HCT116 (cell line): Measurements from ENCODE around the gene CACNA1C. TPM values are rescaled to one million over a fixed set of nuclear protein-coding genes. Genes with fewer than 3 reads are reported as not detected.

Experiments
- ATAC-seq: fragments of 200-7000 bp; cut with Tn5 transposase; 2 replicates; pipeline ENCODE4 v1.9.1; 2020; ENCODE audit warnings: mild to moderate bottlenecking, moderate library complexity
- BruUV-seq: library from RNA; stranded (reverse); fragments of 400-500 nt; replicated peaks from 2 replicates; lab custom pipeline; 2021; lab: Mats Ljungman, UMichigan
- CTCF ChIA-PET: fragments of 300-600 bp; sonication (Branson Sonifier 250); formaldehyde crosslinking; loops from one replicate; lab custom pipeline; 2021; ENCODE audit warnings: antibody characterized with exemption; lab: Charles Lee
- POLR2A ChIA-PET: fragments of 300-600, 350-600 bp; sonication (Branson Sonifier 250); formaldehyde crosslinking; loops from one replicate; lab custom pipeline; 2021; ENCODE audit warnings: antibody characterized with exemption; lab: Charles Lee
- RAD21 ChIA-PET, 2 experiments: fragments of 300-600 bp; sonication (Branson Sonifier 250); formaldehyde crosslinking; loops; one replicate each; lab custom pipeline; 2023; ENCODE audit warnings: low total read pairs in 2 of 2; ENCODE audit not compliant: uncharacterized antibody in 2 of 2, unreplicated experiment in 2 of 2, low non-redundant PET in 1 of 2; lab: Charles Lee
- DNase-seq: peaks from one replicate; pipeline ENCODE4 v3.0.0-alpha.2; 2010; ENCODE audit warnings: low read depth, low spot score
- H2AFZ ChIP-seq: fragments of 200-600 bp; shearing (Covaris generic), sonication (generic); 2 replicates; pipeline ENCODE4 v1.6.1; 2017; ENCODE audit warnings: low read depth, mixed run types, mixed read lengths, antibody characterized with exemption, low read length; ENCODE audit not compliant: poor library complexity, severe bottlenecking
- H3K27ac ChIP-seq: 2 replicates; pipeline ENCODE4 v1.5.1; 2012; ENCODE audit warnings: low read depth, low read length
- H3K27me3 ChIP-seq: fragments of 200-600 bp; sonication (generic); 2 replicates; pipeline ENCODE4 v1.6.1; 2016; ENCODE audit warnings: mixed run types, low read length, mixed read lengths; ENCODE audit not compliant: insufficient read depth
- H3K36me3 ChIP-seq, 2 experiments: fragments of 200-500 bp in 1 of 2; fragments of 200-600 bp in 1 of 2; sonication (Bioruptor generic) in 1 of 2; sonication (generic) in 1 of 2; 2 replicates each; pipeline versions ENCODE4 v1.5.1 to v1.6.1; 2014 to 2016; ENCODE audit warnings: low read length in 2 of 2, inconsistent platforms in 1 of 2, mixed read lengths in 1 of 2, mixed run types in 1 of 2; ENCODE audit not compliant: insufficient read depth in 2 of 2, control insufficient read depth in 1 of 2
- H3K4me1 ChIP-seq, 2 experiments: fragments of 200-600 bp in 1 of 2; sonication (generic) in 1 of 2; 2 replicates each; pipeline versions ENCODE4 v1.5.1 to v1.6.1; 2012 to 2017; ENCODE audit warnings: low read length in 2 of 2, inconsistent platforms in 1 of 2, mild to moderate bottlenecking in 1 of 2, mixed read lengths in 1 of 2, mixed run types in 1 of 2, moderate library complexity in 1 of 2; ENCODE audit not compliant: insufficient read depth in 2 of 2, control insufficient read depth in 1 of 2
- H3K4me2 ChIP-seq: fragments of 200-600 bp; sonication (generic); 2 replicates; pipeline ENCODE4 v1.6.1; 2017; ENCODE audit warnings: mixed run types, low read length, mixed read lengths
- H3K4me3 ChIP-seq, 2 experiments: fragments of 200-600 bp in 1 of 2; sonication (generic) in 1 of 2; replicated peaks in 1 of 2; 2 replicates each; pipeline ENCODE4 v1.5.1; 2011 to 2016; ENCODE audit warnings: low read length in 2 of 2, control low read depth in 1 of 2, low read depth in 1 of 2, mild to moderate bottlenecking in 1 of 2, mixed read lengths in 1 of 2, mixed run types in 1 of 2
- H3K79me2 ChIP-seq: fragments of 200-600 bp; sonication (generic); 2 replicates; pipeline ENCODE4 v1.6.1; 2017; ENCODE audit warnings: mild to moderate bottlenecking, mixed run types, low read length, moderate library complexity, mixed read lengths; ENCODE audit not compliant: insufficient read depth
- H3K9ac ChIP-seq: fragments of 200-600 bp; sonication (generic); 2 replicates; pipeline ENCODE4 v1.6.1; 2016; ENCODE audit warnings: low read length, mixed read lengths
- H3K9me2 ChIP-seq: fragments of 200-600 bp; sonication (generic), shearing (Covaris generic); 2 replicates; pipeline ENCODE4 v1.6.1; 2017; ENCODE audit warnings: mixed run types, mild to moderate bottlenecking, moderate library complexity; ENCODE audit not compliant: insufficient read depth
- H3K9me3 ChIP-seq, 2 experiments: fragments of 200-500 bp in 1 of 2; fragments of 200-600 bp in 1 of 2; sonication (Bioruptor generic) in 1 of 2; sonication (generic) in 1 of 2; 2 replicates each; pipeline ENCODE4 v1.6.1; 2014 to 2017; ENCODE audit warnings: low read length in 2 of 2, mixed read lengths in 2 of 2, inconsistent platforms in 1 of 2, low read depth in 1 of 2, mild to moderate bottlenecking in 1 of 2, mixed run types in 1 of 2, moderate library complexity in 1 of 2; ENCODE audit not compliant: control insufficient read depth in 1 of 2, insufficient read depth in 1 of 2
- H4K20me1 ChIP-seq: fragments of 200-600 bp; sonication (generic), shearing (Covaris generic); 2 replicates; pipeline ENCODE4 v1.6.1; 2017; ENCODE audit warnings: mixed run types, mild to moderate bottlenecking, moderate library complexity; ENCODE audit not compliant: insufficient read depth
- EZH2phosphoT487 ChIP-seq: fragments of 200-600 bp; IDR thresholded peaks from 2 replicates; pipeline ENCODE4 v1.6.1; 2018; ENCODE audit warnings: antibody characterized with exemption, borderline replicate concordance
- REST ChIP-seq: IDR thresholded peaks from 2 replicates; pipeline ENCODE4 v1.6.1; 2012; ENCODE audit warnings: low read depth
- TCF7L2 ChIP-seq: IDR thresholded peaks from 2 replicates; pipeline ENCODE4 v1.7.0; 2011; ENCODE audit warnings: borderline replicate concordance, inconsistent platforms; ENCODE audit not compliant: insufficient read depth, insufficient read length; ENCODE audit errors: extremely low read depth
- ZNF274 ChIP-seq: fragments of 200-500 bp; sonication (Bioruptor generic); IDR thresholded peaks from 2 replicates; pipeline ENCODE4 v1.6.1; 2014; ENCODE audit warnings: mild to moderate bottlenecking, low read depth, low read length, inconsistent platforms
- intact Hi-C: fragments of 100-400 bp; cut with micrococcal nuclease; formaldehyde crosslinking; loops from 2 replicates; pipeline ENCODE4 v1.10.0; 2022
- total RNA-seq: library from RNA; stranded (reverse); gene quantifications from one replicate; pipeline ENCODE4 v1.2.1, GENCODE V29; 2021; ENCODE audit not compliant: unreplicated experiment
- TF ChIP-seq, protein P1 (sequence below): IDR thresholded peaks from 2 replicates; pipeline ENCODE4 v1.6.1; 2012
- TF ChIP-seq, protein P2 (sequence below): IDR thresholded peaks from 2 replicates; pipeline ENCODE4 v1.6.1; 2011; ENCODE audit warnings: mild to moderate bottlenecking, low read length, moderate library complexity; ENCODE audit not compliant: insufficient replicate concordance; ENCODE audit errors: extremely low read depth
- TF ChIP-seq, protein P3 (sequence below): IDR thresholded peaks from 2 replicates; pipeline ENCODE4 v1.6.1; 2012

CACNA1C gene
- total RNA-seq, 1 experiment from 2014 or later, result 0.05 TPM

- POLR2A ChIA-PET, result no interaction called here
- Histone ChIP-seq H3K9me2 (no peaks in the 10 kb centered on the region), H2AFZ (no peak overlapping the region), H3K9me3 (no peaks in the 10 kb centered on the region), H3K4me2 (no peak overlapping the region), H3K4me3 (no peak overlapping the region), H3K27me3 (peaks cover 5% of the 10 kb centered on the region; the same call in 1 of the 2 replicates), H3K27ac (no peak overlapping the region), H3K36me3 (no peaks in the 10 kb centered on the region), H3K4me1 (peaks cover 0 to 10% of the 10 kb centered on the region in 2 experiments; a peak in 2 of 4 replicates), H4K20me1 (no peaks in the 10 kb centered on the region), H3K79me2 (no peaks in the 10 kb centered on the region), H3K9ac (no peak overlapping the region)
- intact Hi-C loops, result loop anchor here (10.0 kb wide), 1 partner anchor 200 kb away; no protein-coding TSS in a partner anchor
- no peak for DNase-seq
- CTCF ChIA-PET, result no interaction called here
- RAD21 ChIA-PET, result no interaction called here
- ATAC-seq, result no peak
- no peak for TF ChIP-seq TCF7L2
- TF ChIP-seq, protein P1, sequence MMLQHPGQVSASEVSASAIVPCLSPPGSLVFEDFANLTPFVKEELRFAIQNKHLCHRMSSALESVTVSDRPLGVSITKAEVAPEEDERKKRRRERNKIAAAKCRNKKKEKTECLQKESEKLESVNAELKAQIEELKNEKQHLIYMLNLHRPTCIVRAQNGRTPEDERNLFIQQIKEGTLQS, result no peak
- TF ChIP-seq EZH2phosphoT487, result no peak
- no peak for TF ChIP-seq ZNF274
- TF ChIP-seq, protein P2, sequence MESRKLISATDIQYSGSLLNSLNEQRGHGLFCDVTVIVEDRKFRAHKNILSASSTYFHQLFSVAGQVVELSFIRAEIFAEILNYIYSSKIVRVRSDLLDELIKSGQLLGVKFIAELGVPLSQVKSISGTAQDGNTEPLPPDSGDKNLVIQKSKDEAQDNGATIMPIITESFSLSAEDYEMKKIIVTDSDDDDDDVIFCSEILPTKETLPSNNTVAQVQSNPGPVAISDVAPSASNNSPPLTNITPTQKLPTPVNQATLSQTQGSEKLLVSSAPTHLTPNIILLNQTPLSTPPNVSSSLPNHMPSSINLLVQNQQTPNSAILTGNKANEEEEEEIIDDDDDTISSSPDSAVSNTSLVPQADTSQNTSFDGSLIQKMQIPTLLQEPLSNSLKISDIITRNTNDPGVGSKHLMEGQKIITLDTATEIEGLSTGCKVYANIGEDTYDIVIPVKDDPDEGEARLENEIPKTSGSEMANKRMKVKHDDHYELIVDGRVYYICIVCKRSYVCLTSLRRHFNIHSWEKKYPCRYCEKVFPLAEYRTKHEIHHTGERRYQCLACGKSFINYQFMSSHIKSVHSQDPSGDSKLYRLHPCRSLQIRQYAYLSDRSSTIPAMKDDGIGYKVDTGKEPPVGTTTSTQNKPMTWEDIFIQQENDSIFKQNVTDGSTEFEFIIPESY, result no peak
- TF ChIP-seq, protein P3, sequence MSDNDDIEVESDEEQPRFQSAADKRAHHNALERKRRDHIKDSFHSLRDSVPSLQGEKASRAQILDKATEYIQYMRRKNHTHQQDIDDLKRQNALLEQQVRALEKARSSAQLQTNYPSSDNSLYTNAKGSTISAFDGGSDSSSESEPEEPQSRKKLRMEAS, result no peak
- TF ChIP-seq REST, result no peak
- no TSS peak for BruUV-seq
Observed at GRCh38 chr12:2384533-2385351, 332.0 kb downstream of the CACNA1C start.
